Stimulated activated CD8-positive, alpha-beta memory T cell treated with anti-CD3 and anti-CD28 coated beads, Interleukin-4, amount 100 ng/mL, for 1 hour (primary cell): ENCODE measurements around the gene CSF2.

Source experiments
- DNase-seq, 2 donors: peaks; one replicate each; pipeline ENCODE4 v3.0.0-alpha.2; 2020; ENCODE audit warnings: low read depth in 2 of 2, low spot score in 1 of 2

Gene CSF2

DNA sequence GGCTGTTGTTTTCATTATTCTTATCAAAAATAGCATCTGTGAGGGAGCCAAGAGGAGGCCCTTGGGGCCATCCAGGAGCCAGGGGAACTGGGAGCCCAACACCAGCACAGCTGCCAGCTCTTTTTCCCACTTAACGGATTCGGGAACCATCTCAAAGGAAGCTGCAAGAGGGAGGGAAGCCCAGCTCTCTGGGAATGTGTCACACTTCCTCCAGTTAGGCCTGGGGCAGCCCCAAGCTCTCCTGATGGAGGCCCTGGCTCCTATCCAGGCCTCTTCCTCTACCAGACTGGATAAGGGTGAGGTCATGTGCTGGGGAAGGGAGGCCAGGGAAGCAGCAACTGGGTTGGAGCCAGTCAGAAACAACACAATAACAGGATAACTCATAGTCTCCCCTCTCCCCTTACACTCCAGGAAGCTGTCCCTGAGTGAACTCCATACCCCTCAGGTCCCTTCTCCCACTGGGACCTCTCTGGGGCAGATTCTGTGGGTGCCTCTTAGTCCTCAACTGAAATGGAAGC lies 12.7 kb downstream of the CSF2 start:
- DNase-seq, result no peak

DNA sequence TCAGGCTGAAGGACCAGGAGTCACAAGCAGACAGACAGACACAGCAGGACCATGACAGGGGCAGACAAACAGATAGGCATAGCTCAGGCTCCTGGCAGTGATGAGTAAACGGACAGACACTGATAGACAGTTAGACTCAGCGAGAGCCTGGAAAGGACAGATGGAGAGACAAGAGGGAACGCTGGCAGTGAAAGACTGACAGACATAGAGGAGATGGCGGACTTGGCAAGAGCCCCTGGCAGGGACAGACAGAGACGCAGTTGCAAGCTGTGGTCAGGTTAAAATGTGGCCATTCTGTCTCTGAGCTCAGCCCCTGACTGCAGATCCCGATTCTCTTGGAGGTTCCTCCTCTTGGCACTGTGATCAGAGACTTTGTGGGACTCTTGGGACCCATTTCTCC lies 13.6 kb downstream of the CSF2 start:
- DNase-seq, result no peak

DNA sequence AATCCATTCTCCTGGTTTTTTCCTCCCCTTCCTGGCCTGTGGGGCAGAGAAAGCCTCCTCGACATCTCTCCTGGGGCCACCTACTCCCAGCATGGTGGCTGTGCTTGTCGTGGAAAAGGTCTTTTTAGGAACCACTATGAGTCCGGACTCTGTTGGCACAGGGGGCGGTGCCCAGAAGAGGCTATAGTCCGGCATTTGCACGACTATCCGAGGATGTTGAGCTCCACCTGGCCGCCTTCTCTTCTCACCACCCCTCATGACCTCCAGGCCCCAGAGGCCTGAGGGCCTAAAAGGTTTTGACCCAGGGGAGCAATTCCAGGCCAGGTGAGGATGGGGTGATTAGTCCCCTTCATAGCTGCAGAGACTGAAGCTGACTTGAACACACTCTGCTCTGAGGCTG lies 14.1 kb downstream of the CSF2 start:
- no peak for DNase-seq

- no peak for DNase-seq
These were observed 15.8 kb downstream of the CSF2 start for GRCh38 chr5:132089363-132089762.

DNA sequence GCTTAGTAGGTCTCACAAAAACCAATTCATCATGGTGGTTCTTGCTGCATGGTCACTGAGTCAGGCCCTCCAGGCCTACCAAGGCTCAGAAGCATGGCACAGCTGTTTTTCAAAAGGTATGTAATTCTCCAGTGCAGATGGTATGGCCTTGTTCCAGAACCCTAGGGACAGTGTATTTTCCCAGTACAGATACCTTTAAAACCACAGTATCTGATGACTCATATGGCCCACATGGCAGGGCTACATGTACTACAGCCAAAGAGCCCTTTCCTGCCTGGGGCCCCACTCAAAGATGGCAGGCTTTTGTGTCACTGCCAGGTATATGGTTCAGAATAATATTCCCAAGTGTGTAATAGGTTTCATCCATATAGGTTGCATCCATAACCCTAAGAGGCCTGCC lies 16.5 kb downstream of the CSF2 start:
- DNase-seq, result no peak

DNA sequence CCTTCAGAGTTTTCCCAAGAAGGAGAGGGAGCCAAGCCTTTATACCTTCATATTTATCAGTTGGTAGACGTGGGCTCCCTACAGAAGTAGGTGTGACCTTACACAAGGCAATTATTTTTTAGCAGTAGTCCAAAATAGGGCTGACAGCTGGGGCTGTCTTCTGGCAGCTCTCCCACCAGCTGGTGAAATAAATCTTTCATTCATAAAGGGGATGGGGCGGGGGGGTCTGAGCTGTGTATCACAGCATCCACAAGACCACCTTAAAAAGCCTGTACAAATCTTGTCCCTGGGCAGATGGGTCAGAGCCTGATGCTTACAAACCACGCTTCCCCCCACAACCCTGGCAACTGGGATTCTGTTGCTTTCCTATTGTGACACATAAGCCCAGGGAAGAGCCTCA lies 19.7 kb downstream of the CSF2 start:
- no peak for DNase-seq

DNA sequence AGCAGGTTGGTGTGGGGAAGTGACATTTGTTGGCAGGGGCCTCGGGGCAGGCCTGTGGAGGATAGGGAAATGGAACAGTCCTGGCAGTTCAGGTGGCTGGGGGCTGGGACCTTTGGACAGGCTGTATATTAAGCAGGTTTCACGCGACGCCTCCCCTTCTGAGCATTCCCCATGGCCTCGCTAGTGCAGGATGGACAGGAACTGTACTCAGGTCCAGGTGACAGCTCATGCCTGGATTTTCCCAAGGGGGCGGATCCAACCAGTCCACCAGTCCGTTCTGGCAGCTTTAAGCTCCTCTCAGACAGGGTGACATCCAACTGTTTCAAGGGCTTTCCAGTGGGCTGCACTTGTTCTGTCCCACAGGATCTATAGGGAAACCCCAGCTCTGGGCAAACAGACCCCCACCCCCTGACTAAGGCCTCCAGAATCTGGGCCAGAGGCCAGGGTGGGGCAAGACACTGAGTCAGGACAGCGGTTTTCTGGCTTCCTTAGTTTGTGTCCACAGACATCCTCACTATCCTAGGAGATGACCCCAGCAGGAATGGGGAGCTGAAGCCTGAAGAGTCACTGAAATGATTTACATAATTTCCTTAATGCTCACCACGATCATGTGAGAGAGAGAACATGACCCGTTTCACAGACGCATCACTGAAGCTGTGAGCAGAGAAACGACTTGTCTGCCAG lies 20.9 kb downstream of the CSF2 start:
- DNase-seq, result no peak

GRCh38 chr5:132095077-132095410 lies 21.5 kb downstream of the CSF2 start:
- DNase-seq, result no peak

GRCh38 chr5:132095424-132095972 lies 21.9 kb downstream of the CSF2 start:
- no peak for DNase-seq

DNA sequence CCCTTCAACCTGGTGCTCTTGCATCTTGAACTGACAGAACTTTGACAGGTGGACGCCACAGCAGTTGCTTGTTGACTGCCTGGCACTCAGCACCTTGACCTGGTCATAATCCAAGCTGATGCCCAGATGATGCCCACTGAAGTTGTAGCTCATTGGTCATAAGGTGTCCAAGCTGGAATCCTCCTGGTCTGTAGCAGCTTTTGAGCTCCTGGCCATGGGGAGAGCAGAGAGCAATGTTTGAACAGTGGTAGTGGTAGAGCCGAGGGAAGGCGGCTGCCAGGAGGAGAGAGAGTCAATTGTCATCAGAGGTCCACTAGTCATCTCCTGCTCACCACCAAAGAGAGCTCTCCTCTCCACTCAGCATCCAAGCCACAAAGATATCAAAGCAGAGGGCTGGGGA lies 23.3 kb downstream of the CSF2 start:
- DNase-seq, result no peak

DNA sequence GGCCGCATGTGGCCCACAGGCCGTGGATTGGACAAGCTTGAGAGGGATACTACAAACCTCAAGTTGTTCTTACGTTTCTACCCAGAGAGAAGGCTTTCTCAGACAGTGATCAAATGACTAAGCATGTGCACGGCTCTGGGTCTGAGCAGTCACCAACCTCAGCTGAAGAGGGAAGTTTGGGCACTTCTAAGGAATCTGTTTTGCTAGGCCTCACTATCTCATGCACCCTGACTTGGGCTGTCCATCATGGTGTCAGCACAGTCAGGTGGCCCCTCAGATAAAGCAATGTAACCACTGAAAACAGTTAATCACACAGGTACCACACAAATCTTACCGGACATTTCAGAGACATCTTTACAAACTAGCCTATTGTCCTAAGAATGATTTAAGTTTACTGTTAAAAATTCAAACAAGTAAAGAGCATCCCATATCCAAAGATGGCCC lies 24.6 kb downstream of the CSF2 start:
- DNase-seq, result no peak

DNA sequence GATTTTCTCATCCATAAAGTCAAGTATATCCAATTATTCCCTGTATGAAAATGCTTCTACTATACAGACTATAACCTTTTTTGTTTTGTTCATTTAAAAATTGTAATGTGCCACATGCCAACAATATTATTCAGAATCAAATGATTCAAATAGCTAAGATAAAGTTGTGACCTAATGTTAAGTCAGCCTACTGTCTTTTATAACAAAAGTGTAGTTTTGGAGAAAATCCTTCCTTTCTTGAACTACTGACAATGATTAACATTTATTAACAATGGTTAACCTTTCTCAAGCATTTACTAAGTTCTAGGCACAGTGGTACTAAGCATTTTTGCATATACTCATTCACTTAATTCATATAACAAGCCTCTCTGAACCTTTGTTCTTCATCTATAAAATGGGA lies 25.0 kb downstream of the CSF2 start:
- DNase-seq, result no peak

DNA sequence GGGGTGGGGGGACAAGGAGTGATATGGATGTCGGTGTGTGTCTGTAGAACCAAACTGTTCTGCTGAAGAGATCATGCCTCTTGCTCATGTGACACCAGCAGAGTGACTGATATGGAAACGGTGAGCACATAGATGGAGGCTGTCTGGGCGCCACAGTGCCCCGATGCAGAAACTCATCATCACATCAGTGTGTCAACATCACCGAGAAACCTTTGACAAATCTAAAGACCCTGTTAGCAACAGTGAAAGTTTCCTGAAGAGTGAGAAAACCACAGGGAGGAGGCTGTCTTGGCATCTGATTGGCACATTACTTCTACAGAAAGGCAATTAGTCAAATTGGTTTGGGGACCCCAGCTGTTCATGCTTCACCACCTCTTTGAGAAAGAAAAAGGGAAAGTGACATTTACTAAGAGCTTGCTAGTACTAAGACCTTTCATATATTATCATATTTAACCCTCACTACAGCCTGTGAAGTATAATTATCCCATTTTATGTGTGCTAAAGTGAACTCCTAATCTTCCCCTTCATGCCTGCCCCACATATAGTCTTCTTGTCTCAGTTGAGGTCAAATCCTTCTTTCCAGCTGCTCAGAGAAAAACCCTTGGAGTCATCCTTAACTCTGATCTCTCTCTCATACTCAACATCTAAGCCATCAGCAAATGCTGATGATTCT lies 25.6 kb downstream of the CSF2 start:
- DNase-seq, result no peak

DNA sequence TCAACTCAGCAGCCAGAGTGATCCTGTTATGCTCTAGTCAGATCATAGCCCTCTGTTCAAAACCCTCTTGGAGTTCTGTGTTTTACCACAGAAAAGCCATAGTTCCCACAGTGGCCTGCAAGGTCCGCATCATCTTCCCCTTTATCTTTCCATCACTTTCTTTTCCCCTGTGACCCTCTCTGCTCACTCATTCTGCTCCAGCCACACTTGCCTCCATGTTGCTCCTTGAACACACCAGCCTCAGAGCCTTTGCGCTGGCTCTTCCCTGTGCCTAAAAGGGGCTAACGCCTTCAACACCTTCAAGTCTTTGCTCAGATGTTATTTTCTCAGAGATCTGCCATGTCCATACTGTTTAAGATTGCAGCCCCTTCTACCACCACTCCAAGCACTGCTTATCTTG lies 26.3 kb downstream of the CSF2 start:
- no peak for DNase-seq

GRCh38 chr5:132100672-132101261 lies 27.2 kb downstream of the CSF2 start:
- no peak for DNase-seq

GRCh38 chr5:132101385-132101880 lies 27.8 kb downstream of the CSF2 start:
- no peak for DNase-seq

DNA sequence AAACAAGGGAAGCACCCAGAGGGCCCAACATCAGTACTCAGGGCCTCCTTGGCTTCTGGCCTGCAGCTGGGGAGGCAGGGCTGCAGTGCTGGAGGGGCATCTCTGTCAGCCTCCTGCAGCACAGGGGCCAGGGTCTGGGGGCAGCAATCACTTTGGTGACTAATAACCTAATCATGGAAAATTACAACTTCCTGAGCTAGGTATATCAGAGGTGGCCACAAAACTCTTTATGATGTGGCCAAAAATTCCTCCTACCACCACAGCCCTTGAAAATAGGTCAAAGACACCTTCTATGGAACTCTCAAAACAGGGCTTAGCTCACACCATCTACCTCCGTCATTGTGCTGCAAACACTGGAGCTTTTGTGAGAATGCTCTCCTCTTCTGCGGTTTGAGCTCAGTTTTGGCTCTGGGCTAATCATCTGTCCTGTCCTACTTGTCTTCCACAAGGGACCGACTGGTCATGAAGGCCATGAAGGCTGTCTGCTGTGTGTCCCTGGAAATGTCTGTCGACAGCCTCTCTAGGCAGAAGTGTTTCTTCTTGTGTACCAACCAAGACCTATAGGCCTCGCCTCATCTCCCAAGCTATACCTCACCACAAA lies 28.6 kb downstream of the CSF2 start:
- DNase-seq, result peak in 1 of 2 donors; percentile 31

DNA sequence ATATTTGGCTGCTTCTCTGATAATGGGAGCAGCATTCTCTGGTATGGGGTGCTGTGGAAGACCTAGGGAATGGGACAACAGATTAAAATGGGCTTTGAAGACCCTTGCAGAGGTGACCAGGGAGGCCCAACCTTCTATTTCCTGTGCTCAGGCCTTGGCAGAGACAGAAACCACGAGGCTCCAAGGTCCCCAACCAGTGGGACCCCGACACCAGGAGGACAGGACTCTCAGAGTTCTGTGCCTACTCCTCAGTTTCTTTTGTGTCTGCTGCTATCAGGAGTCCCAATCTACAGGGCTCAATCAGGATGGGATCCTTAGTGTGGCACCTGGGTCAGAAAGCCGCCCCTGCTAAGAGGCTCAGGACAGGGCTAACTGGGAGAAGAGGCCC lies 29.3 kb downstream of the CSF2 start:
- DNase-seq, result no peak

- DNase-seq, result peak in 1 of 2 donors; percentile 47
These were observed 29.9 kb downstream of the CSF2 start for GRCh38 chr5:132103332-132103951.

- DNase-seq, result no peak
These were observed 30.4 kb downstream of the CSF2 start for GRCh38 chr5:132103969-132104391.

DNA sequence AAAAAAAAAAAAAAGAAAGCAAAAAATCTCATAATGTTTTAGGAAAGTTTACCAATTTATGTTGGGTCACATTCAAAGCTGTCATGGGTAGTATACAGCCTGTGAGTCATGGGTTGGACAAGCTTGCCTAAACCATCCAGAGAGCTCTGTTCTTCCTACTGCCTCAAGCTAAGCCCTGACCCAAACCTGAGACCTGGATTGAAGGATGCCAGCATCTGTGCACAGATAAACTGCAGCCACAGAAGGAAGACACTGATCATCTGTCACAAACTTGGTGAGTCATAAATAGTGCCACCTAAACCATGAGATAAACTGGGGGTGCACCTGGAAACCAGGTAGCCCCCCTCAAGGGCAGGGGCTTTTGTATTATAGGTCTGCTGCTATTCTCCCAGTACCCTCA lies 31.0 kb downstream of the CSF2 start:
- DNase-seq, result no peak
